HepG2 (cell line): ENCODE measurements around the gene DBNDD2. TPM values are rescaled to one million over a fixed set of nuclear protein-coding genes. Genes with fewer than 3 reads are reported as not detected.

ENCODE experiments used
- ARNT ChIP-seq: fragments of 450-650 bp; IDR thresholded peaks from 2 replicates; pipeline ENCODE4 v1.6.1; 2017
- ETV6 ChIP-seq: sonication (generic); formaldehyde crosslinking; conservative IDR thresholded peaks from 2 replicates; pipeline ENCODE4 v1.4.0; 2020; ENCODE audit warnings: missing genetic modification reagents
- FOXK2 ChIP-seq: fragments of 450-650 bp; IDR thresholded peaks from 2 replicates; pipeline ENCODE4 v1.6.1; 2016
- HDAC2 ChIP-seq: sonication (generic); formaldehyde crosslinking; IDR thresholded peaks from 2 replicates; pipeline ENCODE4 v1.4.0; 2020; ENCODE audit warnings: missing genetic modification reagents
- MTA1 ChIP-seq: sonication (generic); formaldehyde crosslinking; IDR thresholded peaks from 2 replicates; pipeline ENCODE4 v1.4.0; 2020; ENCODE audit warnings: missing genetic modification reagents, mild to moderate bottlenecking, borderline replicate concordance
- SMAD9 ChIP-seq: sonication (generic); formaldehyde crosslinking; IDR thresholded peaks from 2 replicates; pipeline ENCODE4 v1.5.1; 2020; ENCODE audit warnings: mild to moderate bottlenecking, missing genetic modification reagents
- XBP1 ChIP-seq: sonication (generic); formaldehyde crosslinking; IDR thresholded peaks from 2 replicates; pipeline ENCODE4 v1.5.0; 2020; ENCODE audit warnings: missing genetic modification reagents
- ZNF10 ChIP-seq: sonication (generic); formaldehyde crosslinking; IDR thresholded peaks from 2 replicates; pipeline ENCODE4 v1.4.0; 2020; ENCODE audit warnings: mild to moderate bottlenecking, low read depth, missing genetic modification reagents, borderline replicate concordance
- ZNF230 ChIP-seq: sonication (generic); formaldehyde crosslinking; IDR thresholded peaks from 2 replicates; pipeline ENCODE4 v1.4.0; 2020; ENCODE audit warnings: mild to moderate bottlenecking, missing genetic modification reagents
- ZNF30 ChIP-seq: sonication (generic); formaldehyde crosslinking; IDR thresholded peaks from 2 replicates; pipeline ENCODE4 v1.5.0; 2020; ENCODE audit warnings: mild to moderate bottlenecking, missing genetic modification reagents
- ZNF496 ChIP-seq: sonication (generic); formaldehyde crosslinking; IDR thresholded peaks from 2 replicates; pipeline ENCODE4 v1.8.1; 2023; ENCODE audit warnings: mild to moderate bottlenecking, moderate library complexity, missing genetic modification reagents; ENCODE audit not compliant: insufficient replicate concordance
- ZNF572 ChIP-seq: sonication (generic); formaldehyde crosslinking; IDR thresholded peaks from 2 replicates; pipeline ENCODE4 v1.5.1; 2020; ENCODE audit warnings: mild to moderate bottlenecking, missing genetic modification reagents
- ZNF724P ChIP-seq: sonication (generic); formaldehyde crosslinking; IDR thresholded peaks from 2 replicates; pipeline ENCODE4 v1.8.0; 2022; ENCODE audit warnings: missing genetic modification reagents, borderline replicate concordance
- ZNF749 ChIP-seq: sonication (generic); formaldehyde crosslinking; IDR thresholded peaks from 2 replicates; pipeline ENCODE4 v1.8.0; 2022; ENCODE audit warnings: mild to moderate bottlenecking, missing genetic modification reagents, moderate library complexity, borderline replicate concordance
- ZNF878 ChIP-seq: sonication (generic); formaldehyde crosslinking; IDR thresholded peaks from 2 replicates; pipeline ENCODE4 v1.8.1; 2023; ENCODE audit warnings: mild to moderate bottlenecking, missing genetic modification reagents, moderate library complexity
- ZSCAN12 ChIP-seq: sonication (generic); formaldehyde crosslinking; IDR thresholded peaks from 2 replicates; pipeline ENCODE4 v1.9.0; 2021; ENCODE audit warnings: mild to moderate bottlenecking, missing genetic modification reagents
- polyA plus RNA-seq, 8 experiments: library from polyadenylated mRNA; depleted of rRNA in 3 of 8; stranded (reverse) in 7 of 8; unstranded in 1 of 8; fragments of >200 nt; fragmentation: Illumina TruSeq in 4 of 8; extraction: Trizol in 4 of 8; gene quantifications; 2 replicates each; pipeline versions ENCODE4 v1.2.1 to v1.2.3, GENCODE V29; 2011 to 2016; ENCODE audit warnings: low read depth in 4 of 8, missing spikeins in 1 of 8, mixed read lengths in 1 of 8; ENCODE audit not compliant: insufficient read depth in 1 of 8
- total RNA-seq, 5 experiments: library from RNA; depleted of rRNA; stranded (reverse); fragments of >200 nt; fragmentation: Illumina TruSeq; extraction: Trizol; gene quantifications; 2 replicates each; pipeline ENCODE4 v1.2.3, GENCODE V29; 2016; ENCODE audit warnings: low read depth in 1 of 5
- TF ChIP-seq, protein P1 (sequence below): sonication (generic); formaldehyde crosslinking; IDR thresholded peaks from 2 replicates; pipeline ENCODE4 v1.4.0; 2020; ENCODE audit warnings: missing genetic modification reagents, borderline replicate concordance
- TF ChIP-seq, protein P2 (sequence below): sonication (generic); formaldehyde crosslinking; IDR thresholded peaks from 2 replicates; pipeline ENCODE4 v1.5.0; 2020; ENCODE audit warnings: mild to moderate bottlenecking, missing genetic modification reagents
- TF ChIP-seq, protein P3 (sequence below): sonication (generic); formaldehyde crosslinking; IDR thresholded peaks from 2 replicates; pipeline ENCODE4 v1.5.0; 2020; ENCODE audit warnings: mild to moderate bottlenecking, missing genetic modification reagents, moderate library complexity
- TF ChIP-seq, protein P4 (sequence below): sonication (generic); formaldehyde crosslinking; IDR thresholded peaks from 2 replicates; pipeline ENCODE4 v1.4.0; 2020; ENCODE audit warnings: missing genetic modification reagents, mild to moderate bottlenecking, borderline replicate concordance

DBNDD2 gene
- total and polyA plus RNA-seq, 2 of the 13 experiments (the other 11 are each of a cell fraction or from before 2014, with no cell fraction given) = 16.7 to 47.6 TPM

DNA sequence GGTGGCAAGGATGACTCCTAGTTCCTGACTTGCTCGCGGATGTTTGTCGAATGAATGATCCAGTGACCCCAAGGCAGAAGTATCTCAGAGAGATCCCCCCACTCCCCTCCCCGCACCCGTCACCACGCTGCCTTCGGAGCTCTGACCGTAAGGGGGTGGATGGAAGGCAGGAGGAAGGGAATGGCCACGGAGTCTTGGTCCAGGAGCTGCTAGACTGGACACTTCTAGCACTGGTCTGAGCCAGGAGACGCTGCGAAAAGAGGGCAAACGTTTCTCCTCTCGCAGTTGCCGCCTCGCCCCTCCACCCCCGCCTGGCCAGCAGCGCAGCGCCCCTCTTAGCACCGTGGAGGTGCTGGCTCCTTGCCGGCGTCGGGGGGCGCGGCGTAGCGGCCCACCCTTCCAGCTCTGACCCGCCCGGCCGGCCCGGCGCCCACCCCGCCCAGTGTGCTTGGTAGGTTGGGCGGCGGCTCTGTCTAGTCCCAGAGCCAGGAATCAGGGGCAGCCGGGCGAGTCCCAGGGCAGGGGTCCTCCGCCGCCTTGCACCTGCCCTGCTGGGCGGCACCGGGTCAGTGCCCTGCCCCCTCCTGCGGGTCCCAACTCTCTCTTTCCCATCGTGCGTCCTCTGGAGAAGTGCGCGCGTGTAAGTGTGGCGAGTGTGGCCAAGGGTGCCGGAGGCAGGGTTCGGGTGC lies 2.4 kb upstream of the DBNDD2 start (continued):
- TF ChIP-seq, protein P1, sequence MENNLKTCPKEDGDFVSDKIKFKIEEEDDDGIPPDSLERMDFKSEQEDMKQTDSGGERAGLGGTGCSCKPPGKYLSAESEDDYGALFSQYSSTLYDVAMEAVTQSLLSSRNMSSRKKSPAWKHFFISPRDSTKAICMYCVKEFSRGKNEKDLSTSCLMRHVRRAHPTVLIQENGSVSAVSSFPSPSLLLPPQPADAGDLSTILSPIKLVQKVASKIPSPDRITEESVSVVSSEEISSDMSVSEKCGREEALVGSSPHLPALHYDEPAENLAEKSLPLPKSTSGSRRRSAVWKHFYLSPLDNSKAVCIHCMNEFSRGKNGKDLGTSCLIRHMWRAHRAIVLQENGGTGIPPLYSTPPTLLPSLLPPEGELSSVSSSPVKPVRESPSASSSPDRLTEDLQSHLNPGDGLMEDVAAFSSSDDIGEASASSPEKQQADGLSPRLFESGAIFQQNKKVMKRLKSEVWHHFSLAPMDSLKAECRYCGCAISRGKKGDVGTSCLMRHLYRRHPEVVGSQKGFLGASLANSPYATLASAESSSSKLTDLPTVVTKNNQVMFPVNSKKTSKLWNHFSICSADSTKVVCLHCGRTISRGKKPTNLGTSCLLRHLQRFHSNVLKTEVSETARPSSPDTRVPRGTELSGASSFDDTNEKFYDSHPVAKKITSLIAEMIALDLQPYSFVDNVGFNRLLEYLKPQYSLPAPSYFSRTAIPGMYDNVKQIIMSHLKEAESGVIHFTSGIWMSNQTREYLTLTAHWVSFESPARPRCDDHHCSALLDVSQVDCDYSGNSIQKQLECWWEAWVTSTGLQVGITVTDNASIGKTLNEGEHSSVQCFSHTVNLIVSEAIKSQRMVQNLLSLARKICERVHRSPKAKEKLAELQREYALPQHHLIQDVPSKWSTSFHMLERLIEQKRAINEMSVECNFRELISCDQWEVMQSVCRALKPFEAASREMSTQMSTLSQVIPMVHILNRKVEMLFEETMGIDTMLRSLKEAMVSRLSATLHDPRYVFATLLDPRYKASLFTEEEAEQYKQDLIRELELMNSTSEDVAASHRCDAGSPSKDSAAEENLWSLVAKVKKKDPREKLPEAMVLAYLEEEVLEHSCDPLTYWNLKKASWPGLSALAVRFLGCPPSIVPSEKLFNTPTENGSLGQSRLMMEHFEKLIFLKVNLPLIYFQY (CRISPR knock-in tag) = peak; percentile 64; the same call in 1 of the 2 replicates
- TF ChIP-seq MTA1 (CRISPR knock-in tag) = no peak; the same call in 1 of the 2 replicates
- TF ChIP-seq ZNF724P (CRISPR knock-in tag) = peak; percentile 55; the same call in 1 of the 2 replicates
- TF ChIP-seq HDAC2 (CRISPR knock-in tag) = no peak
- no peak for TF ChIP-seq XBP1 (CRISPR knock-in tag)
- TF ChIP-seq ZNF878 (CRISPR knock-in tag) = no peak
- no peak for TF ChIP-seq SMAD9 (CRISPR knock-in tag)
- no peak for TF ChIP-seq FOXK2
- TF ChIP-seq, protein P2, sequence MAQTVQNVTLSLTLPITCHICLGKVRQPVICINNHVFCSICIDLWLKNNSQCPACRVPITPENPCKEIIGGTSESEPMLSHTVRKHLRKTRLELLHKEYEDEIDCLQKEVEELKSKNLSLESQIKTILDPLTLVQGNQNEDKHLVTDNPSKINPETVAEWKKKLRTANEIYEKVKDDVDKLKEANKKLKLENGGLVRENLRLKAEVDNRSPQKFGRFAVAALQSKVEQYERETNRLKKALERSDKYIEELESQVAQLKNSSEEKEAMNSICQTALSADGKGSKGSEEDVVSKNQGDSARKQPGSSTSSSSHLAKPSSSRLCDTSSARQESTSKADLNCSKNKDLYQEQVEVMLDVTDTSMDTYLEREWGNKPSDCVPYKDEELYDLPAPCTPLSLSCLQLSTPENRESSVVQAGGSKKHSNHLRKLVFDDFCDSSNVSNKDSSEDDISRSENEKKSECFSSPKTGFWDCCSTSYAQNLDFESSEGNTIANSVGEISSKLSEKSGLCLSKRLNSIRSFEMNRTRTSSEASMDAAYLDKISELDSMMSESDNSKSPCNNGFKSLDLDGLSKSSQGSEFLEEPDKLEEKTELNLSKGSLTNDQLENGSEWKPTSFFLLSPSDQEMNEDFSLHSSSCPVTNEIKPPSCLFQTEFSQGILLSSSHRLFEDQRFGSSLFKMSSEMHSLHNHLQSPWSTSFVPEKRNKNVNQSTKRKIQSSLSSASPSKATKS (CRISPR knock-in tag) = no peak
- TF ChIP-seq ZNF572 (CRISPR knock-in tag) = peak; percentile 26; the same call in 1 of the 2 replicates
- no peak for TF ChIP-seq ETV6 (CRISPR knock-in tag)
- TF ChIP-seq, protein P3, sequence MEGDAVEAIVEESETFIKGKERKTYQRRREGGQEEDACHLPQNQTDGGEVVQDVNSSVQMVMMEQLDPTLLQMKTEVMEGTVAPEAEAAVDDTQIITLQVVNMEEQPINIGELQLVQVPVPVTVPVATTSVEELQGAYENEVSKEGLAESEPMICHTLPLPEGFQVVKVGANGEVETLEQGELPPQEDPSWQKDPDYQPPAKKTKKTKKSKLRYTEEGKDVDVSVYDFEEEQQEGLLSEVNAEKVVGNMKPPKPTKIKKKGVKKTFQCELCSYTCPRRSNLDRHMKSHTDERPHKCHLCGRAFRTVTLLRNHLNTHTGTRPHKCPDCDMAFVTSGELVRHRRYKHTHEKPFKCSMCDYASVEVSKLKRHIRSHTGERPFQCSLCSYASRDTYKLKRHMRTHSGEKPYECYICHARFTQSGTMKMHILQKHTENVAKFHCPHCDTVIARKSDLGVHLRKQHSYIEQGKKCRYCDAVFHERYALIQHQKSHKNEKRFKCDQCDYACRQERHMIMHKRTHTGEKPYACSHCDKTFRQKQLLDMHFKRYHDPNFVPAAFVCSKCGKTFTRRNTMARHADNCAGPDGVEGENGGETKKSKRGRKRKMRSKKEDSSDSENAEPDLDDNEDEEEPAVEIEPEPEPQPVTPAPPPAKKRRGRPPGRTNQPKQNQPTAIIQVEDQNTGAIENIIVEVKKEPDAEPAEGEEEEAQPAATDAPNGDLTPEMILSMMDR (CRISPR knock-in tag) = peak; percentile 27; the same call in 1 of the 2 replicates
- no peak for TF ChIP-seq ARNT
- TF ChIP-seq ZNF30 (CRISPR knock-in tag) = no peak
- TF ChIP-seq ZNF496 (CRISPR knock-in tag) = no peak
- TF ChIP-seq ZNF749 (CRISPR knock-in tag) = no peak
- no peak for TF ChIP-seq ZNF10 (CRISPR knock-in tag)
- TF ChIP-seq ZSCAN12 (CRISPR knock-in tag) = no peak
- TF ChIP-seq, protein P4, sequence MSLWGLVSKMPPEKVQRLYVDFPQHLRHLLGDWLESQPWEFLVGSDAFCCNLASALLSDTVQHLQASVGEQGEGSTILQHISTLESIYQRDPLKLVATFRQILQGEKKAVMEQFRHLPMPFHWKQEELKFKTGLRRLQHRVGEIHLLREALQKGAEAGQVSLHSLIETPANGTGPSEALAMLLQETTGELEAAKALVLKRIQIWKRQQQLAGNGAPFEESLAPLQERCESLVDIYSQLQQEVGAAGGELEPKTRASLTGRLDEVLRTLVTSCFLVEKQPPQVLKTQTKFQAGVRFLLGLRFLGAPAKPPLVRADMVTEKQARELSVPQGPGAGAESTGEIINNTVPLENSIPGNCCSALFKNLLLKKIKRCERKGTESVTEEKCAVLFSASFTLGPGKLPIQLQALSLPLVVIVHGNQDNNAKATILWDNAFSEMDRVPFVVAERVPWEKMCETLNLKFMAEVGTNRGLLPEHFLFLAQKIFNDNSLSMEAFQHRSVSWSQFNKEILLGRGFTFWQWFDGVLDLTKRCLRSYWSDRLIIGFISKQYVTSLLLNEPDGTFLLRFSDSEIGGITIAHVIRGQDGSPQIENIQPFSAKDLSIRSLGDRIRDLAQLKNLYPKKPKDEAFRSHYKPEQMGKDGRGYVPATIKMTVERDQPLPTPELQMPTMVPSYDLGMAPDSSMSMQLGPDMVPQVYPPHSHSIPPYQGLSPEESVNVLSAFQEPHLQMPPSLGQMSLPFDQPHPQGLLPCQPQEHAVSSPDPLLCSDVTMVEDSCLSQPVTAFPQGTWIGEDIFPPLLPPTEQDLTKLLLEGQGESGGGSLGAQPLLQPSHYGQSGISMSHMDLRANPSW = no peak
- no peak for TF ChIP-seq ZNF230 (CRISPR knock-in tag)
